Fibroblast of the aortic adventitia (primary cell): ENCODE measurements around the gene DMRTB1. TPM values are rescaled to one million over a fixed set of nuclear protein-coding genes. Genes with fewer than 3 reads are reported as not detected.

ENCODE experiments used
- DNase-seq: peaks from one replicate; pipeline ENCODE4 v3.0.0-alpha.2; 2010; ENCODE audit warnings: low read depth
- H3K4me3 ChIP-seq: 2 replicates; pipeline ENCODE4 v1.5.1; 2011; ENCODE audit warnings: low read depth, mild to moderate bottlenecking, control low read depth, low read length, moderate library complexity
- total RNA-seq: library from RNA; depleted of rRNA; stranded (reverse); fragments of >200 nt; gene quantifications from 2 replicates; pipeline ENCODE4 v1.2.3, GENCODE V29; 2012; ENCODE audit warnings: low replicate concordance
- TF ChIP-seq, protein P1 (sequence below): IDR thresholded peaks from 2 replicates; pipeline ENCODE4 v1.5.1; 2011; ENCODE audit warnings: mild to moderate bottlenecking, low read length, control low read depth, inconsistent platforms; ENCODE audit not compliant: insufficient read depth

The DMRTB1 gene
- total RNA-seq, 1 donor, result not detected

DNA sequence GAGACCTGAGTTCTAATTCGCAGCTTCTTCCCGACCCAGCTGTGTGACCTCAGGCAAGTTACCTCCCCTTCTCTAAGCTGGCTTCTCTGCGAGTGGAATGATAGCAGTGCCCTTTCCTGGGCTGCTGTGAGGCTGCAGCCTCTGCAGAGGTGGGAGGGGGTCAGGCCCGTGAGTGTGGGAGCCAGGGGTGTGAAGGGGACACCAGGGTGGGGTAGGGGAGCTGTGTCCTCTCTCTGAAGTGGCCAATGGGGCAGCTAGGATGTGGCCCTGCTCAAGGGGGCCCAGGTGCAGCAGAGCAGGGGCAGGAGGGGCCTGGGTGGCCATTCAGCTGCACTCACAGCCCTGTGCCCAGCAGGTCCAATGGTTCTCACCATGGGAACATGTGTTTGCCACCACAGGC, 24.5 kb downstream of the DMRTB1 start:
- no peak overlapping the region for H3K4me3 ChIP-seq
- no peak for DNase-seq
- TF ChIP-seq, protein P1, sequence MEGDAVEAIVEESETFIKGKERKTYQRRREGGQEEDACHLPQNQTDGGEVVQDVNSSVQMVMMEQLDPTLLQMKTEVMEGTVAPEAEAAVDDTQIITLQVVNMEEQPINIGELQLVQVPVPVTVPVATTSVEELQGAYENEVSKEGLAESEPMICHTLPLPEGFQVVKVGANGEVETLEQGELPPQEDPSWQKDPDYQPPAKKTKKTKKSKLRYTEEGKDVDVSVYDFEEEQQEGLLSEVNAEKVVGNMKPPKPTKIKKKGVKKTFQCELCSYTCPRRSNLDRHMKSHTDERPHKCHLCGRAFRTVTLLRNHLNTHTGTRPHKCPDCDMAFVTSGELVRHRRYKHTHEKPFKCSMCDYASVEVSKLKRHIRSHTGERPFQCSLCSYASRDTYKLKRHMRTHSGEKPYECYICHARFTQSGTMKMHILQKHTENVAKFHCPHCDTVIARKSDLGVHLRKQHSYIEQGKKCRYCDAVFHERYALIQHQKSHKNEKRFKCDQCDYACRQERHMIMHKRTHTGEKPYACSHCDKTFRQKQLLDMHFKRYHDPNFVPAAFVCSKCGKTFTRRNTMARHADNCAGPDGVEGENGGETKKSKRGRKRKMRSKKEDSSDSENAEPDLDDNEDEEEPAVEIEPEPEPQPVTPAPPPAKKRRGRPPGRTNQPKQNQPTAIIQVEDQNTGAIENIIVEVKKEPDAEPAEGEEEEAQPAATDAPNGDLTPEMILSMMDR, result no peak

DNA sequence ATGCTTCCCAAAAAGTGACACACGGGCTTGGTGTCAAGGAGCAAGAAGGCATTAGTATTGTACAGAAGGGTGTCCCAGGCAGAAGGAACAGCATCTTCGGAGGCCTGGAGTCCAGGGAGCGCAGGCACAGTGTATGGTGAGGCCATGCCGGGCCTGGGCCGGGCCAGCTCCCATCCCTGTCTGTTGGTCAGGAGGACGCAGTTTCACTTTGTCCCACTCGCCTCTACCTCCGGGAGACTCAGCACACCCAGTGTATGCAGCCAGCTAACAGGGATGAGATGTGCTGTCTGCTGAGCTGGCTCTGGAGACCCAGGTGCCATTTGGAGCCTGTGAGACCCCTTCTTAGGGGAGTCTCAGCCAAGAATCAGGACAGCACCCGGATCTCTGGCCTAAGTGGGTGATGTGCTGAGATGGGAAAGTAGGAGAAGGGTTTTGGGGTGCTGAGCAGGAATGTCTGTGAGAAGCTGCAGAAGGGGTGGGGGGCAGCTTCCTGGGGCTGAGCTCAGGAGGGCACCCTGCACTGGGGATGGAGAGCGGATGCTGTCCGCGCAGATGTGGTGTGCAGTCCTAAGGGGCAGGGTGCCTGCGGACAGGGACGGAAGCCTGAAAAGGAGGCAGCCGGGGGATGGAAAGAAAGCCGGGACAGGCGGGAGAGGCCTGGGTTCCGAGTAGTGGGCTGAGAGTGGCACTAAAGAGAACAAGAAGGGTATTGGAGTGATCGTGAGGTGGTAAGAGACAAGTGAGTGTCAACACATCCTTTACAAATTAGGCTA, 25.7 kb downstream of the DMRTB1 start:
- DNase-seq, result no peak
- no peak overlapping the region for H3K4me3 ChIP-seq
- TF ChIP-seq, protein P1, result no peak

DNA sequence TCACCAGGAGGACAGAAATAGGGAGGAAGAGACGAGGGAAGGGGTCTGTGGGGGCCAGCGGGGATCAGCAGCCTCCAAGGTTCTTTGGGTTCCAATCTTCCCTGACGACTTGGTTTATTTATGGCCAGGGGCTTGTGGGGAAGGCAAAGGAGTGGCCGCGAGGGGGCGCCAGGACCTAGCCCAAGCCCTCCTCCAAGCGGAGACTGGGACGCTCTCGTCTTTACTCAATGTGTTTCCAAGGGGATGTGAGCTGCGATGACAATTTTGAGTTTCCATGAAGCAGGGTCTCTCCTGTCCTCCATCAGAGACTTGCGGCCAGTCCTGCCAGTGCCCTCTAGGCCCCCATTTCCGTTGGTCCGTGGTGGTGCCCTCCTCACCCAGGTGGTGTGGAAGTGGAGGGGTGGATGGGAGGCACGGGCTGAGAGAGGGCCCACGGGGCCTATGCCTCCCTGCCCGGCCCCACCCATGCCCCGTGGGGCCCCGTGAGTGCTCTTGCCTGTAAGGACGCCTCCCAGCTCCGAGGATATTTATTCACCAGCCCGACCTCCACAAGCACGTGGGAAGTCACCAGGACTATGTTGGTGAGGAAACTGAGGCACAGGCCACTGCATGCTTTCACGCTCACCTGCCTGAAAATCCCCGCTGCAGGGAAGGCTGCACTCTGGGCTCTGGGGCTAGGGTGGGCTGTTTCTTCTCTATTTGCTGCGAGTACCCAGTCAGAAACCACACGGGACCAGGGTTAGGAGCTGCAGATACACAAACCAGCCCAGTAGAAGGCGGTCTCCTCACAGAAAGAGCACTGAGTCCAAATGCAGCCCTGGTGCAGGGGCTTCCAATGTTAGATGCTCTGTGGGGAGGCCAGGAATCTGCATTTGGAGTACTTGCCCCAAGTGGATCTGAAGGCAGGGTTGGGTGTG, 26.5 kb downstream of the DMRTB1 start:
- peak; percentile 83 for DNase-seq
- TF ChIP-seq, protein P1, result peak; percentile 90
- no peak overlapping the region for H3K4me3 ChIP-seq

DNA sequence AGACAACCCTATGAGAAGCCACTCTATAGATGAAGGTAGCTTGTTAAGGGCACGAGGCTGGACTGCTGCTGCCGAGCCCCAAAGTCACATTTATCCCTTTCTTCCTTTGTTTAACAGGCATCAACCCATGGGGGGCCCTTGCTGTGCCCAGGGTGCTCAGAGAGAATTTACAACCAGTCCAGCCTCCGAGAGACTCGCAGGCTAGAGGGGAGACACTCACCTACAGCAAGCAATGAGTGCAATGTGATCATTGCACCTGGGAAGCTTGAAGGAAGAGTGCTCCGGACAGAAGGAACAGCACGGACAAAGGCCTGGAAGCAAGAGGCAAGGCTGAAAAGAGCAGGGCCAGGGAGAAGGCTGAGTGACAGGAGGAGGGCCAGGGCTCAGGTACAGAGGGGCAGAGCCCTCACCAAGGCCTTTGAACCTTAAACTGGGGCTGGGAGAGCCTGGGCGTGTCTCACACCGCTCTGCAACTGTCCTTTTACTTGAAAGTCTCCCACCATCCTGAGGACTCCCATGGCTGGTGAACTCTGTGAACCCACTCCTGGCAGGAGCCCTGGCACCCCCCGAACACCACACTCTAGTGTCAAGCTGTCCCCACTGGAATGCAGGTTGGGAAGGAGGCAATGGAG, 27.3 kb downstream of the DMRTB1 start:
- no peak for DNase-seq
- TF ChIP-seq, protein P1, result no peak
- no peak overlapping the region for H3K4me3 ChIP-seq

DNA sequence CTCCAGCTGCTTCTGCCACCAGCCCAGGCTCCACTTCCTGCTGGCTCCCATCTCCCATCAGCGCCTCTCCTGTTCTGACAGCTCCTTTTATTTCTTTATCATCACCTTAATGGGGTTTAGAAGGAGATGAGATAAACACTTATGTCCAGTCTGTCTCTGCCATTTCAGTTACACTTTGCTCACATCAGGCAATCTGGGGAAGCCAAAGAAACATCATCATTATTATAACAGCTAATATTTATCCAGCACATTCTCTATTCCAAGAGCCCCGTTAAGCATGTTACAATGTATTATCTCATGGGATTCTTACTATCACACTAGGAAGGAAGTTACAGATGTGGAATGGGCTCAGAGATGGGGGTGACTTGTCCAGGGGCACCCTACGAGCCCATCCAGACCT, 31.2 kb downstream of the DMRTB1 start:
- TF ChIP-seq, protein P1, result no peak
- no peak overlapping the region for H3K4me3 ChIP-seq
- DNase-seq, result no peak

DNA sequence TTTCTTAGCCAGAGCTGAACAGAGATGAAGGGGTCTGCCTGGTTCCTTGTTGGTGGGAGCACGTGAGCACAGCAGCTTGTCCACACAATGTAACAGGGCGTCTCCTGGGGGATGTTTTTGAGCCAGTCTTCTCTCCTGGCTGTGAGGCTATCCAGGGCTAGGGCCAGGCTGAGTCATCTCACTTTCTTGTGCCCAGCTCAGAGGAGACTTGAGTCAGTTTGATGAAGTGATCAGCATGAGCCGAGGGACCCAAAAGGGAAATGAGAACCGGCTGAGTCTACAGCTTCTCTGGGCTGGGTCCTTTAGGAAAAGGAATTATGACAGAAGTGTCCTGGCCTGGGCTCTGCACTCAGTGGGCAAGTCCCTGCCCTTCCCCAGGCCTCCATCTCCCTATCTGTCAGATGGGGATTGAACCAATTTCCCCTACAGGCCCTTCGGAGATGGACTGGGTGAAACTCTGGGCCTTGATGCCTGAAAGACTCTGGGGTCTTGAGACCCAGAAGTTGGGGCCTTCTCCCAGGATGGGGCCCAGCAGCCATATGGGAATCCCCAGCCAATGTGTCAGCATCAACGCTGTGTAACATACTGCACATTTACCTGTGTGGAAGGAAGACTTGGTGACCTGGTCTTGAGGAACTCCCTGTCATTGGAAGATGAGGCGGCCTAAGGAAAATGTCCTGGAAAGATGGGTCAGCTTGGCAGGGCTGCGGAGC, 36.6 kb downstream of the DMRTB1 start:
- peak; percentile 79 for DNase-seq
- TF ChIP-seq, protein P1, result no peak
- no peak overlapping the region for H3K4me3 ChIP-seq
